Vagina (tissue), 2 donors: Measurements from ENCODE around the gene ARHGEF12. TPM values are rescaled to one million over a fixed set of nuclear protein-coding genes. Genes with fewer than 3 reads are reported as not detected.

Experiments used
- DNase-seq, 2 donors: peaks; one replicate each; pipeline ENCODE4 v3.0.0-alpha.2; 2017; ENCODE audit errors: extremely low spot score in 2 of 2
- H3K27ac ChIP-seq: fragments of 200-600 bp; sonication (generic); one replicate; pipeline ENCODE4 v1.5.1; 2019
- H3K27me3 ChIP-seq: fragments of 200-600 bp; sonication (generic); one replicate; pipeline ENCODE4 v1.5.1; 2019
- H3K36me3 ChIP-seq, 2 donors: fragments of 200-600 bp; sonication (generic); one replicate each; pipeline ENCODE4 v1.5.1; 2017 to 2019
- H3K4me1 ChIP-seq: fragments of 200-600 bp; sonication (generic); one replicate; pipeline ENCODE4 v1.5.1; 2019
- H3K4me3 ChIP-seq, 2 donors: fragments of 200-600 bp; sonication (generic); 1 replicate in 1 of 2; 2 replicates in 1 of 2; pipeline ENCODE4 v1.5.1; 2016 to 2019
- H3K9me3 ChIP-seq: fragments of 200-600 bp; sonication (generic); one replicate; pipeline ENCODE4 v1.5.1; 2019
- POLR2A ChIP-seq, 2 donors: fragments of 450-650 bp; IDR thresholded peaks; one replicate each; pipeline ENCODE4 v1.6.1; 2017; ENCODE audit warnings: antibody characterized with exemption in 2 of 2, mild to moderate bottlenecking in 2 of 2, moderate library complexity in 2 of 2
- POLR2AphosphoS5 ChIP-seq, 2 donors: sonication (generic); formaldehyde crosslinking; IDR thresholded peaks; one replicate each; pipeline ENCODE4 v1.9.0; 2017; ENCODE audit warnings: antibody characterized with exemption in 2 of 2, mild to moderate bottlenecking in 2 of 2, low read depth in 1 of 2; ENCODE audit not compliant: insufficient read depth in 1 of 2
- intact Hi-C: fragments of 100-400 bp; cut with DNase I; formaldehyde crosslinking; loops from one replicate; pipeline ENCODE4 v1.15.1; 2023
- total RNA-seq: library from RNA; depleted of rRNA; stranded (reverse); fragments of >200 nt; gene quantifications from one replicate; pipeline ENCODE4 v1.2.3, GENCODE V29; 2016
- TF ChIP-seq, protein P1 (sequence below), 3 experiments: fragments of 450-650 bp in 2 of 3; fragments of 200-600 bp in 1 of 3; sonication (generic) in 1 of 3; IDR thresholded peaks; one replicate each; pipeline ENCODE4 v1.5.1; 2017 to 2019; ENCODE audit warnings: antibody characterized with exemption in 3 of 3, mild to moderate bottlenecking in 2 of 3, moderate library complexity in 2 of 3

The ARHGEF12 gene
- total RNA-seq, 1 donor from 2014 or later: 106 TPM

DNA sequence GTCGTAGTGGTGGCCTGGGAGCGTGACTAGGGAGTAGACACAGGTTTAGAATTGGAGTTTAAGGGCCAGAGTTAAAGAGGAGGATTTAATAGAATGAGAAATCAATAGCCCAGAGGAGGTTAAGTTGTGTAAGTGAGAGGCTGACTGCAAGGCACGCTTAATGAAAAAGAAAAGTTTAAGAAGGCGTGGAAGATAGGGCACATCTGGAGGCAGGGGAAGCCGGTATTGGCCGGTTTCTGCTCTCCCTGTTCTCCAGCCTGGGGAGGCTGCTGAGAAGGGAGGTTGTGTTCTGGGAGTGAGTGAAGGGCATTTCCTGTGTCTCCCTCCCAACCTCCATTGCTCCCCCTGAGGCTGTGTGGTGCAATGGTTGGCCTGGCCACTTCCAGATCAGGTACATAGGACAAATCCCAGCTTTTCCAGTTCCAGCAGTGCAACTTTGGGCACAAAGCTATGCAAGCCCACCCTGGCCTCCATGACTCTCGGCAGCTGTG is 181.6 kb downstream of the ARHGEF12 start:
- no peak overlapping the region for H3K27ac ChIP-seq
- DNase-seq: no peak
- no peaks in the 10 kb centered on the region for H3K9me3 ChIP-seq
- H3K4me3 ChIP-seq: no peak overlapping the region
- TF ChIP-seq, protein P1, sequence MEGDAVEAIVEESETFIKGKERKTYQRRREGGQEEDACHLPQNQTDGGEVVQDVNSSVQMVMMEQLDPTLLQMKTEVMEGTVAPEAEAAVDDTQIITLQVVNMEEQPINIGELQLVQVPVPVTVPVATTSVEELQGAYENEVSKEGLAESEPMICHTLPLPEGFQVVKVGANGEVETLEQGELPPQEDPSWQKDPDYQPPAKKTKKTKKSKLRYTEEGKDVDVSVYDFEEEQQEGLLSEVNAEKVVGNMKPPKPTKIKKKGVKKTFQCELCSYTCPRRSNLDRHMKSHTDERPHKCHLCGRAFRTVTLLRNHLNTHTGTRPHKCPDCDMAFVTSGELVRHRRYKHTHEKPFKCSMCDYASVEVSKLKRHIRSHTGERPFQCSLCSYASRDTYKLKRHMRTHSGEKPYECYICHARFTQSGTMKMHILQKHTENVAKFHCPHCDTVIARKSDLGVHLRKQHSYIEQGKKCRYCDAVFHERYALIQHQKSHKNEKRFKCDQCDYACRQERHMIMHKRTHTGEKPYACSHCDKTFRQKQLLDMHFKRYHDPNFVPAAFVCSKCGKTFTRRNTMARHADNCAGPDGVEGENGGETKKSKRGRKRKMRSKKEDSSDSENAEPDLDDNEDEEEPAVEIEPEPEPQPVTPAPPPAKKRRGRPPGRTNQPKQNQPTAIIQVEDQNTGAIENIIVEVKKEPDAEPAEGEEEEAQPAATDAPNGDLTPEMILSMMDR (IDR thresholded peaks at IDR 0.05): no peak
- TF ChIP-seq POLR2AphosphoS5 (IDR thresholded peaks at IDR 0.05; ENCODE audit: insufficient read depth in 1 of 2, low read depth in 1 of 2): no peak
- no peak for TF ChIP-seq POLR2A (IDR thresholded peaks at IDR 0.05)
- intact Hi-C loops: loop anchor here (10.0 kb wide), 2 partner anchors 437 to 677 kb away; no protein-coding TSS in a partner anchor
- no peaks in the 10 kb centered on the region for H3K27me3 ChIP-seq
- no peaks in the 10 kb centered on the region for H3K36me3 ChIP-seq
- no peaks in the 10 kb centered on the region for H3K4me1 ChIP-seq

DNA sequence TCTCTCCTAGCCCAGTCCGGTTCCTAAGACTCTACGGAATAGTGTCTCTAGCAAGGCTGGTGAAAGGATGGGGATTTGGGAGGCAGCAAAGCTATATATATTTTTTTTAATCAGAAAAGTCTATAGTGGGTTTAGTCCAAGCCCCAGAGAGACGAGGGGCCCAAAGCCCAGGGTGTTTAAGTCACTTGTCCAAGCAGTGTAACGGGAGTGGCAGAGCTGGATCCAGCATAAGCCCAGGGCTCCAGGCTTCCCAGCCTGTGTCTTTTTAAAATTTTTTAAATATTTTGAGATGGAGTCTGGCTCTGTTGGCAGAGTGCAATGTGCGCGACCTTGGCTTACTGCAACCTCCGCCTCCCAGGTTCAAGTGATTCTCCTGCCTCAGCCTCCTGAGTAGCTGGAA is 182.1 kb downstream of the ARHGEF12 start:
- TF ChIP-seq POLR2A (IDR thresholded peaks at IDR 0.05) (no peak), POLR2AphosphoS5 (IDR thresholded peaks at IDR 0.05; ENCODE audit: insufficient read depth in 1 of 2, low read depth in 1 of 2) (no peak)
- TF ChIP-seq, protein P1 (IDR thresholded peaks at IDR 0.05): no peak
- Histone ChIP-seq H3K27me3 (no peaks in the 10 kb centered on the region), H3K4me1 (no peaks in the 10 kb centered on the region), H3K27ac (no peak overlapping the region), H3K36me3 (no peaks in the 10 kb centered on the region), H3K4me3 (no peak overlapping the region), H3K9me3 (no peaks in the 10 kb centered on the region)
- intact Hi-C loops: loop anchor here (10.0 kb wide), 2 partner anchors 436 to 676 kb away; no protein-coding TSS in a partner anchor
- DNase-seq: no peak

DNA sequence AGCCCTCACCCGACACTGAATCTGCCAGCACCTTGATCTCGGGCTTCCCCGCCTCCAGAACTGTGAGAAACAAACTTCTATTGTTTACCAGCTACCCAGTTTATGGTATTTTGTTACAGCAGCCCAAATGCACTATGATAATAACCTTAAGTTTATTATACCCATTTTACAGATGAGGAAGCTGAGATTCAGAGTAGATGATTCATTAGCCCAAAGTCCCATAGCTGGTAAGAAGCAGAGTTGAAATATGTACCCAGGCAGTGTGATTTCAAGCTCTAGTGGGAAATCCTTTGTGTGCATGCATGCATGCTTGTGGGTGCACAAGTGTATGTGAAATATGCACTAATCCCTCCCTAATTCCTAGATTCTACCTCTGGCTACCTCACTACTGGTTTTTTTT is 183.3 kb downstream of the ARHGEF12 start:
- Histone ChIP-seq H3K4me3 (no peak overlapping the region), H3K9me3 (no peaks in the 10 kb centered on the region), H3K27me3 (no peaks in the 10 kb centered on the region), H3K4me1 (no peaks in the 10 kb centered on the region), H3K27ac (no peak overlapping the region), H3K36me3 (no peaks in the 10 kb centered on the region)
- intact Hi-C loops: loop anchor here (10.0 kb wide), 2 partner anchors 435 to 675 kb away; no protein-coding TSS in a partner anchor
- TF ChIP-seq, protein P1 (IDR thresholded peaks at IDR 0.05): no peak
- no peak for TF ChIP-seq POLR2A (IDR thresholded peaks at IDR 0.05)
- DNase-seq: no peak

DNA sequence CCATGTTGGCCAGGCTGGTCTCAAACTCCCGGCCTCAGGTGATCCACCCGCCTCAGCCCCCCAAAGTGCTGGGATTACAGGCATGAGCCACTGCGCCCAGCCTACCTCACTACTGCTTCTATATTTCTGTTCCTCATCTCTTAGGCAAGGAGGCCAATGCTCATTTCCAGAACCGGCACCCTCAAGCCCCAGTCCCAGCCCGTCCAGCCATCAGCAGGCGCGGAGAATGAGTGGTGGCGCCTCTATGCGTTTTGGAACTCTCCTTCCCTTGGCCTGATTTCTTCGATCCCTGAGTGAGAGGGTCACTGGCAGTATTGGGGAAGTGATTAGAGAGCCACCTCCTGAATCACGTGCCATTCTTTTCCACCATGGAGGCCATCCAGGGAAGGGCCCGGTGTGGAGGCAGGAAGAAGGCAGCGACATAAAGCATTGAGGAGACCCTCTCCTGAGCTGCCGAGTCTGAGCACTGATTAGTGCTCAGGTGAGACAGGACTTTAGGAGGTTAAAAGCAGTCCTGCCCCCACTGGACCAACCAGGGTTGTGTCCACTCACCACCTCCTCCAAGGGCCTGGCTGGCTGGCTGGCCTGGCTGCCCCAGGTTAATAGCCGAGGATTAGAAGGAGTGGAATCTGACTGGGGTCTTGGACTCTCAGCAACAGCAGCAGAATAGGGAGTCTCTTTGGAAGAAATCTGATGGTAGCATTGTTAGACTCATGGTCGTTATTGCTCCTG is 184.0 kb downstream of the ARHGEF12 start:
- no peaks in the 10 kb centered on the region for H3K4me1 ChIP-seq
- no peaks in the 10 kb centered on the region for H3K27me3 ChIP-seq
- TF ChIP-seq, protein P1 (IDR thresholded peaks at IDR 0.05): no peak
- no peak for TF ChIP-seq POLR2AphosphoS5 (IDR thresholded peaks at IDR 0.05; ENCODE audit: insufficient read depth in 1 of 2, low read depth in 1 of 2)
- TF ChIP-seq POLR2A (IDR thresholded peaks at IDR 0.05): no peak

DNA sequence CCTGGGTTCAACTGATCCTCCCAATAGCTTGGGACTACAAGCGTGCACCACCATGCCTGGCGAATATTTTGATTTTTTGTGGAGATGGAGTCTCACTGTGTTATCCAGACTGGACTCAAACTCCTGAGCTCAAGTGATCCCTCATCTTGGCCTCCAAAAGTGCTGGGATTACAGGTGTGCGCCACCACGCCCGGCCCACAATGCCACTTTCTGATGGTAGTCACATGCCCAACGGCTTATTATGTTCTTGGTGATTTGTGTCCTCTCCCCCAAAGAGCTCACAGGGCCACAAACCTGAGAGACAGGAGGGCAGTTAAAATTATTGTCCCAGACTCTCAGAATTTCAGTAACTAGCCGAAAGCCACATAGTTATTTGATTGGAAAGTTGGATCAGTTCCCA is 185.0 kb downstream of the ARHGEF12 start:
- Histone ChIP-seq H3K36me3 (no peaks in the 10 kb centered on the region), H3K9me3 (no peaks in the 10 kb centered on the region), H3K4me1 (no peaks in the 10 kb centered on the region), H3K27me3 (no peaks in the 10 kb centered on the region), H3K27ac (no peak overlapping the region), H3K4me3 (no peak overlapping the region)
- intact Hi-C loops: no loop called here
- TF ChIP-seq POLR2AphosphoS5 (IDR thresholded peaks at IDR 0.05; ENCODE audit: insufficient read depth in 1 of 2, low read depth in 1 of 2) (no peak), POLR2A (IDR thresholded peaks at IDR 0.05) (no peak)
- TF ChIP-seq, protein P1 (IDR thresholded peaks at IDR 0.05): no peak
- no peak for DNase-seq

More for the DNA sequence above, 184.0 kb downstream of the ARHGEF12 start:
- Histone ChIP-seq H3K36me3 (no peaks in the 10 kb centered on the region), H3K27ac (no peak overlapping the region), H3K4me3 (no peak overlapping the region), H3K9me3 (no peaks in the 10 kb centered on the region)
- intact Hi-C loops: no loop called here
- no peak for DNase-seq
